ENCODE results near the gene HEMK1. TPM values are rescaled to one million over a fixed set of nuclear protein-coding genes. Genes with fewer than 3 reads are reported as not detected.

The HEMK1 gene
- total RNA-seq, 1 donor from 2014 or later: 28.3 TPM

- H3K27me3 ChIP-seq: no peaks in the 10 kb centered on the region
- peaks cover 47% of the 10 kb centered on the region for H3K36me3 ChIP-seq
- no peaks in the 10 kb centered on the region for H3K9me3 ChIP-seq
- peak overlapping the region; percentile 83 for H3K4me3 ChIP-seq
- ATAC-seq (no peak), DNase-seq (no peak)
- no peak for TF ChIP-seq CTCF (IDR thresholded peaks at IDR 0.05)
- peaks cover 76% of the 10 kb centered on the region for H3K4me1 ChIP-seq
- peak overlapping the region; percentile 91 for H3K27ac ChIP-seq
- intact Hi-C loops (cut with DNase I): no loop called here
These were observed 39.9 kb downstream of the HEMK1 start for GRCh38 chr3:50609071-50609762.

- TF ChIP-seq CTCF (IDR thresholded peaks at IDR 0.05): no peak
- Histone ChIP-seq H3K4me1 (peaks cover 71% of the 10 kb centered on the region), H3K36me3 (peaks cover 42% of the 10 kb centered on the region), H3K4me3 (peak overlapping the region; percentile 83), H3K27me3 (no peaks in the 10 kb centered on the region), H3K9me3 (no peaks in the 10 kb centered on the region), H3K27ac (peak overlapping the region; percentile 91)
- ATAC-seq: no peak
- no peak for DNase-seq
- intact Hi-C loops (cut with DNase I): no loop called here
These were observed 40.4 kb downstream of the HEMK1 start for GRCh38 chr3:50609763-50610085.

- H3K4me1 ChIP-seq: peaks cover 65% of the 10 kb centered on the region
- TF ChIP-seq CTCF (IDR thresholded peaks at IDR 0.05): no peak
- no peaks in the 10 kb centered on the region for H3K27me3 ChIP-seq
- intact Hi-C loops (cut with DNase I): no loop called here
- no peaks in the 10 kb centered on the region for H3K9me3 ChIP-seq
- no peak for ATAC-seq
- peaks cover 35% of the 10 kb centered on the region for H3K36me3 ChIP-seq
- peak overlapping the region; percentile 83 for H3K4me3 ChIP-seq
- H3K27ac ChIP-seq: peak overlapping the region; percentile 91
- peak; percentile 84 for DNase-seq
These were observed 41.1 kb downstream of the HEMK1 start for GRCh38 chr3:50610181-50610971.

- DNase-seq (no peak), ATAC-seq (no peak)
- intact Hi-C loops (cut with DNase I): no loop called here
These were observed 41.7 kb downstream of the HEMK1 start for GRCh38 chr3:50610992-50611463.

More at GRCh38 chr3:50610992-50611463, 41.7 kb downstream of the HEMK1 start:
- Histone ChIP-seq H3K36me3 (peaks cover 29% of the 10 kb centered on the region), H3K27ac (peak overlapping the region; percentile 91), H3K9me3 (no peaks in the 10 kb centered on the region), H3K4me1 (peaks cover 62% of the 10 kb centered on the region), H3K27me3 (no peaks in the 10 kb centered on the region), H3K4me3 (peak overlapping the region; percentile 83)
- no peak for TF ChIP-seq CTCF (IDR thresholded peaks at IDR 0.05)

All from upper lobe of right lung (tissue), 1 donor.